KMS-11 (cell line): ENCODE data around the gene LTBP2.

ENCODE experiments used
- H2AFZ ChIP-seq: fragments of 200-600 bp; sonication (generic); 2 replicates; pipeline ENCODE4 v1.6.1; 2016; ENCODE audit warnings: antibody characterized with exemption, mixed run types, low read depth
- H3K27ac ChIP-seq: fragments of 200-600 bp; sonication (generic); 2 replicates; pipeline ENCODE4 v1.6.1; 2016; ENCODE audit warnings: mild to moderate bottlenecking, mixed run types
- H3K27me3 ChIP-seq: fragments of 200-600 bp; sonication (generic); 2 replicates; pipeline ENCODE4 v1.6.1; 2017; ENCODE audit warnings: mild to moderate bottlenecking, low read depth, mixed run types, moderate library complexity; ENCODE audit not compliant: insufficient read depth
- H3K36me3 ChIP-seq: fragments of 200-600 bp; sonication (generic); 2 replicates; pipeline ENCODE4 v1.6.1; 2017; ENCODE audit warnings: mild to moderate bottlenecking, mixed run types; ENCODE audit not compliant: insufficient read depth
- H3K4me1 ChIP-seq: fragments of 200-600 bp; sonication (generic); 2 replicates; pipeline ENCODE4 v1.6.1; 2016; ENCODE audit warnings: mild to moderate bottlenecking, low read depth, mixed run types; ENCODE audit not compliant: poor library complexity, severe bottlenecking
- H3K4me2 ChIP-seq: fragments of 200-600 bp; sonication (generic); 2 replicates; pipeline ENCODE4 v1.7.0; 2016; ENCODE audit warnings: mild to moderate bottlenecking, mixed run types
- H3K4me3 ChIP-seq: fragments of 200-600 bp; sonication (generic); IDR thresholded peaks from 2 replicates; pipeline ENCODE4 v1.6.1; 2017; ENCODE audit warnings: low read depth, low read length, mixed read lengths; ENCODE audit not compliant: insufficient read depth
- H3K79me2 ChIP-seq: fragments of 200-600 bp; sonication (generic); 2 replicates; pipeline ENCODE4 v1.6.1; 2016; ENCODE audit warnings: low read depth, mixed run types; ENCODE audit not compliant: insufficient read depth
- H3K9ac ChIP-seq: fragments of 200-600 bp; sonication (generic); 2 replicates; pipeline ENCODE4 v1.6.1; 2016; ENCODE audit warnings: mild to moderate bottlenecking, mixed run types
- H4K20me1 ChIP-seq: fragments of 200-600 bp; sonication (generic); 2 replicates; pipeline ENCODE4 v1.6.1; 2016; ENCODE audit warnings: mild to moderate bottlenecking, mixed run types; ENCODE audit not compliant: insufficient read depth
- TF ChIP-seq, protein P1 (sequence below): fragments of 200-600 bp; sonication (generic); conservative IDR thresholded peaks from 2 replicates; pipeline ENCODE4 v1.6.1; 2017; ENCODE audit warnings: low read depth, mild to moderate bottlenecking, antibody characterized with exemption, low read length, moderate library complexity, mixed read lengths

LTBP2 gene

DNA sequence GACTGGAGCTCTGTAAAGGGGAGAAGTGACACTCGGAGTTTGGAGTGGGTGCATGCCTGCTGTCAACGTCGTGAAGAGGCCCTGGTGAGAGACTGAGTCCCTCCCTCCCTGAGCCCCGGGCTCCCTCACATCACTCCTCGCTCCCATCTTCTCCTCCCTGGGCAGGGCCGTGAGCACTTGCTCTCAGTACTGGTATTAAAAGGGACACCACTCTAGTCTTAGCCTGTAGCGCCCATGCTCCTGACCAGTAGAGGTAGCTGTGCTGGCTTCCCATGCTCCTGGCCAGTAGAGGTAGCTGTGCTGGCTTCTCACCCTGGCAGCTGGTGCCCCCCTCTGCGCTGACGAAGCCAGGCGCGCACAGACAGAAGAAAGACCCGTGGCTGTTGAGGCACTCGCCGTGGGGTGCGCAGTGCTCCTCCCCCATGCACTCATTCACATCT is 103.7 kb downstream of the LTBP2 start:
- Histone ChIP-seq H3K4me1 (no peaks in the 10 kb centered on the region), H3K36me3 (no peaks in the 10 kb centered on the region), H4K20me1 (no peaks in the 10 kb centered on the region), H3K27me3 (peaks cover 33% of the 10 kb centered on the region), H3K27ac (no peak overlapping the region), H3K4me3 (no peak overlapping the region), H3K9ac (no peak overlapping the region), H3K4me2 (no peak overlapping the region), H3K79me2 (no peaks in the 10 kb centered on the region), H2AFZ (no peak overlapping the region)
- TF ChIP-seq, protein P1, sequence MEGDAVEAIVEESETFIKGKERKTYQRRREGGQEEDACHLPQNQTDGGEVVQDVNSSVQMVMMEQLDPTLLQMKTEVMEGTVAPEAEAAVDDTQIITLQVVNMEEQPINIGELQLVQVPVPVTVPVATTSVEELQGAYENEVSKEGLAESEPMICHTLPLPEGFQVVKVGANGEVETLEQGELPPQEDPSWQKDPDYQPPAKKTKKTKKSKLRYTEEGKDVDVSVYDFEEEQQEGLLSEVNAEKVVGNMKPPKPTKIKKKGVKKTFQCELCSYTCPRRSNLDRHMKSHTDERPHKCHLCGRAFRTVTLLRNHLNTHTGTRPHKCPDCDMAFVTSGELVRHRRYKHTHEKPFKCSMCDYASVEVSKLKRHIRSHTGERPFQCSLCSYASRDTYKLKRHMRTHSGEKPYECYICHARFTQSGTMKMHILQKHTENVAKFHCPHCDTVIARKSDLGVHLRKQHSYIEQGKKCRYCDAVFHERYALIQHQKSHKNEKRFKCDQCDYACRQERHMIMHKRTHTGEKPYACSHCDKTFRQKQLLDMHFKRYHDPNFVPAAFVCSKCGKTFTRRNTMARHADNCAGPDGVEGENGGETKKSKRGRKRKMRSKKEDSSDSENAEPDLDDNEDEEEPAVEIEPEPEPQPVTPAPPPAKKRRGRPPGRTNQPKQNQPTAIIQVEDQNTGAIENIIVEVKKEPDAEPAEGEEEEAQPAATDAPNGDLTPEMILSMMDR, result no peak

DNA sequence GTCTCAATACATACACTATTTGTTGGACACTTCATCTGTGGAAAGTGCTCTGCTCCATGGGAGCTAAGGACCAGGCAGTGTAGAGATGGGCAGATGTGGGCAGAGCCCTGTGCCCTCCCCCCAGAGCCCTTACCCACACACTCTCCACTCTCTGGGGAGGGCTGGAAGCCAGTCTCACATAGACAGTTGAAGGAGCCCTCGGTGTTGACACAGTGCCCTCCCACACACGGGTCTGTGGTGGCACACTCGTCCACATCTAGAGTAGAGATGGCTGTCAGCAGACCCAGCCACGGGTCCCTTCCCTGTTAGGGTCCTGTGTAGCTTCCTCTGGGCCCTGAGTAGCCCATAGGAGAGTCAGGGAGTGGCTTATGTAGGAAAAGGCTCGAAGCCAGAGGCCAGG is 104.2 kb downstream of the LTBP2 start:
- H3K9ac ChIP-seq, result no peak overlapping the region
- H3K36me3 ChIP-seq, result no peaks in the 10 kb centered on the region
- no peaks in the 10 kb centered on the region for H3K79me2 ChIP-seq
- TF ChIP-seq, protein P1, result no peak
- H2AFZ ChIP-seq, result no peak overlapping the region
- H4K20me1 ChIP-seq, result no peaks in the 10 kb centered on the region
- H3K27me3 ChIP-seq, result peaks cover 28% of the 10 kb centered on the region
- H3K27ac ChIP-seq, result no peak overlapping the region
- H3K4me1 ChIP-seq, result no peaks in the 10 kb centered on the region
- H3K4me2 ChIP-seq, result no peak overlapping the region
- no peak overlapping the region for H3K4me3 ChIP-seq

DNA sequence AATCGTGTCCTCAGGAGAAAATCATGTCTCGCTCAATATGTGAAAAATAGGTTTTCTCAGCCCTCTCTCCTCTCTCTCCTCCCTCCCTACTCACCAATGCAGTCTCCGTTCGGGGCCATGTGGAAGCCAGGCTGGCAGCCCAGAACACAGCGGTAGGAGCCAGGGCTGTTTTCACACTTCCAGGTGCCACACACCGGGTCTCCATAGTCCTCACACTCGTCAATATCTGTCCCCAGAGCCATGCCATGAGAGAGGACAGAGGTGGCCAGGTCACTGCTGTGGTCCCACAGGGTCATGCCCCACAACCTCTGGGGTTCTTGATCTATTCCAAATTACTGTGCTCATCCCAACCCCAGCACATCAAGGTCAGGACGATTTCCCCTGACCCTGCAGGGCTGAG is 105.0 kb downstream of the LTBP2 start:
- TF ChIP-seq, protein P1, result no peak
- H3K9ac ChIP-seq, result no peak overlapping the region
- H3K27ac ChIP-seq, result no peak overlapping the region
- H4K20me1 ChIP-seq, result no peaks in the 10 kb centered on the region
- peaks cover 20% of the 10 kb centered on the region for H3K27me3 ChIP-seq
- no peak overlapping the region for H2AFZ ChIP-seq
- no peaks in the 10 kb centered on the region for H3K79me2 ChIP-seq
- no peak overlapping the region for H3K4me3 ChIP-seq
- H3K36me3 ChIP-seq, result no peaks in the 10 kb centered on the region
- no peak overlapping the region for H3K4me2 ChIP-seq
- H3K4me1 ChIP-seq, result no peaks in the 10 kb centered on the region

DNA sequence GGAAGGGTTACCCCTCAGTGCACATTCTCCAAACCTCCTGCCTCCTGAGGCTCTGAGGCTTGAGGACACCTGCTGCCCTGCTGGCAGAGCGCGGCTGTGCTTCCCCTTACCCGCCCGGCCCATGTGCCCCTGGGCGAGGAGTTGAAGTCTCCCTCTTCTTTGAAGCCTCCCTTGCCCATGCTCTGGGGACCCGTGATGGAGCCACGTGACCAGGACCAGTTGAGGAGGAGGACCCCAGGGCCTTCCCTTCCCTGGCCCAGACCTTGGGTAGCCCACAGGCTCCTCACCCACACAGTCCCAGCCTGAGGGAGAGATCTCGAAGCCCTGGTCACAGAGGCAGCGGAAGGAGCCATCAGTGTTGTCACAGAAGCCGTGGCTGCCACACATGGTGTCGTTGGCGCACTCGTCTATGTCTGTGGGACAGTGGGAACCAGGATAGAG is 105.6 kb downstream of the LTBP2 start:
- no peaks in the 10 kb centered on the region for H3K79me2 ChIP-seq
- H3K27ac ChIP-seq, result no peak overlapping the region
- H3K4me1 ChIP-seq, result no peaks in the 10 kb centered on the region
- no peak overlapping the region for H3K4me3 ChIP-seq
- H3K36me3 ChIP-seq, result no peaks in the 10 kb centered on the region
- TF ChIP-seq, protein P1, result no peak
- no peaks in the 10 kb centered on the region for H4K20me1 ChIP-seq
- peaks cover 15% of the 10 kb centered on the region; the same call in 1 of the 2 replicates for H3K27me3 ChIP-seq
- no peak overlapping the region for H3K4me2 ChIP-seq
- H2AFZ ChIP-seq, result no peak overlapping the region
- H3K9ac ChIP-seq, result no peak overlapping the region
